H1 (cell line): ENCODE measurements around the gene MRPL33. TPM values are rescaled to one million over a fixed set of nuclear protein-coding genes. Genes with fewer than 3 reads are reported as not detected.

Experiments used
- CTCF ChIA-PET: fragments of 300-600 bp; sonication (Branson Sonifier 250); formaldehyde crosslinking; loops from one replicate; lab custom pipeline; 2021; ENCODE audit not compliant: partially characterized antibody; lab: Charles Lee
- POLR2A ChIA-PET: fragments of 300-600 bp; sonication (Branson Sonifier 250); formaldehyde crosslinking; loops from one replicate; lab custom pipeline; 2021; ENCODE audit warnings: inconsistent platforms; ENCODE audit not compliant: partially characterized antibody; lab: Charles Lee
- DNase-seq, 2 experiments: peaks; one replicate each; pipeline versions ENCODE4 v3.0.0 to v3.0.0-alpha.2; 2010 to 2022; ENCODE audit warnings: low spot score in 2 of 2, low read depth in 1 of 2, mixed read lengths in 1 of 2
- FAIRE-seq: peaks from 2 replicates; lab custom pipeline; 2011; peaks lifted over from hg19 to GRCh38; lab: Jason Lieb, UNC
- H2AFZ ChIP-seq: 2 replicates; pipeline ENCODE4 v1.8.1; 2012; ENCODE audit warnings: low read length, inconsistent platforms
- H2AK5ac ChIP-seq: 2 replicates; pipeline ENCODE4 v1.6.1; 2013; ENCODE audit warnings: low read depth, low read length
- H2BK120ac ChIP-seq: replicated peaks from 2 replicates; pipeline ENCODE3; 2013; ENCODE audit warnings: low read depth, low read length, inconsistent platforms
- H2BK12ac ChIP-seq: 2 replicates; pipeline ENCODE4 v1.6.1; 2013; ENCODE audit warnings: low read depth, low read length
- H2BK15ac ChIP-seq: 2 replicates; pipeline ENCODE4 v1.6.1; 2013; ENCODE audit warnings: low read length
- H2BK20ac ChIP-seq: 2 replicates; pipeline ENCODE4 v1.6.1; 2013; ENCODE audit warnings: low read length
- H2BK5ac ChIP-seq: 2 replicates; pipeline ENCODE4 v1.6.1; 2013; ENCODE audit warnings: low read depth, low read length
- H3K14ac ChIP-seq: 2 replicates; pipeline ENCODE4 v1.6.1; 2013; ENCODE audit warnings: inconsistent platforms; ENCODE audit not compliant: insufficient read length
- H3K18ac ChIP-seq: 2 replicates; pipeline ENCODE4 v1.6.1; 2013; ENCODE audit warnings: low read length; ENCODE audit errors: extremely low read depth
- H3K23ac ChIP-seq: 2 replicates; pipeline ENCODE4 v1.6.1; 2013; ENCODE audit warnings: inconsistent platforms; ENCODE audit not compliant: insufficient read length
- H3K23me2 ChIP-seq: 2 replicates; pipeline ENCODE4 v1.6.1; 2013; ENCODE audit warnings: low read depth, low read length
- H3K27ac ChIP-seq: 2 replicates; pipeline ENCODE4 v1.6.1; 2011; ENCODE audit warnings: low read depth, low read length, inconsistent platforms
- H3K27me3 ChIP-seq, 4 experiments: replicated peaks in 1 of 4; 1 replicate in 1 of 4; 2 replicates in 3 of 4; pipeline versions ENCODE4 v1.6.1 to v1.8.1; 2011 to 2013; ENCODE audit warnings: low read length in 3 of 4, mild to moderate bottlenecking in 3 of 4, inconsistent platforms in 2 of 4, mixed read lengths in 2 of 4, moderate library complexity in 1 of 4; ENCODE audit not compliant: control insufficient read depth in 3 of 4, insufficient read depth in 3 of 4; ENCODE audit errors: extremely low read depth in 1 of 4
- H3K36me3 ChIP-seq, 4 experiments: 2 replicates each; pipeline versions ENCODE4 v1.6.1 to v1.8.1; 2011 to 2013; ENCODE audit warnings: mild to moderate bottlenecking in 4 of 4, low read length in 3 of 4, moderate library complexity in 2 of 4, control low read depth in 1 of 4, inconsistent platforms in 1 of 4; ENCODE audit not compliant: insufficient read depth in 4 of 4, control insufficient read depth in 2 of 4
- H3K4ac ChIP-seq: replicated peaks from 2 replicates; pipeline ENCODE3; 2013; ENCODE audit warnings: low read length, low read depth, mixed read lengths, inconsistent platforms; ENCODE audit not compliant: insufficient read length
- H3K4me1 ChIP-seq, 4 experiments: replicated peaks in 1 of 4; 1 replicate in 1 of 4; 2 replicates in 3 of 4; pipeline versions ENCODE4 v1.6.1 to v1.8.1; 2011 to 2013; ENCODE audit warnings: low read length in 3 of 4, inconsistent platforms in 2 of 4, mixed read lengths in 1 of 4; ENCODE audit not compliant: insufficient read depth in 4 of 4, control insufficient read depth in 3 of 4
- H3K4me2 ChIP-seq, 2 experiments: 2 replicates each; pipeline versions ENCODE4 v1.6.1 to v1.8.1; 2011 to 2013; ENCODE audit warnings: low read depth in 2 of 2, low read length in 2 of 2, control low read depth in 1 of 2, inconsistent platforms in 1 of 2, mild to moderate bottlenecking in 1 of 2; ENCODE audit not compliant: insufficient read depth in 1 of 2
- H3K4me3 ChIP-seq, 4 experiments: fragments of 200-600, 300-600 bp in 1 of 4; sonication (generic), shearing (Covaris generic), sonication (Bioruptor Twin) in 1 of 4; 2 replicates each; pipeline versions ENCODE4 v1.5.1 to v1.8.1; 2011 to 2016; ENCODE audit warnings: low read length in 4 of 4, low read depth in 3 of 4, control low read depth in 2 of 4, inconsistent platforms in 2 of 4, mild to moderate bottlenecking in 2 of 4, mixed read lengths in 1 of 4, moderate library complexity in 1 of 4; ENCODE audit not compliant: insufficient read depth in 2 of 4; ENCODE audit errors: extremely low read depth in 1 of 4
- H3K56ac ChIP-seq: replicated peaks from 2 replicates; pipeline ENCODE3; 2013; ENCODE audit warnings: low read depth, mild to moderate bottlenecking, mixed read lengths, low read length, inconsistent platforms; ENCODE audit not compliant: insufficient read length
- H3K79me1 ChIP-seq: 2 replicates; pipeline ENCODE4 v1.6.1; 2013; ENCODE audit warnings: low read depth, low read length, control low read depth
- H3K79me2 ChIP-seq, 2 experiments: 2 replicates each; pipeline versions ENCODE4 v1.6.1 to v1.8.1; 2012 to 2013; ENCODE audit warnings: low read length in 2 of 2, mild to moderate bottlenecking in 2 of 2, inconsistent platforms in 1 of 2; ENCODE audit not compliant: insufficient read depth in 2 of 2, control insufficient read depth in 1 of 2
- H3K9ac ChIP-seq, 4 experiments: replicated peaks in 1 of 4; 1 replicate in 1 of 4; 2 replicates in 3 of 4; pipeline versions ENCODE4 v1.6.1 to v1.8.1; 2011 to 2013; ENCODE audit warnings: low read depth in 3 of 4, low read length in 3 of 4, control low read depth in 2 of 4, mild to moderate bottlenecking in 2 of 4, moderate library complexity in 2 of 4, inconsistent platforms in 1 of 4; ENCODE audit errors: extremely low read depth in 1 of 4
- H3K9me3 ChIP-seq, 2 experiments: 2 replicates each; pipeline versions ENCODE4 v1.6.1 to v1.8.1; 2012 to 2013; ENCODE audit warnings: mild to moderate bottlenecking in 2 of 2, moderate library complexity in 2 of 2, control low read depth in 1 of 2, inconsistent platforms in 1 of 2, low read depth in 1 of 2, low read length in 1 of 2, mixed read lengths in 1 of 2; ENCODE audit not compliant: insufficient read depth in 2 of 2
- H4K20me1 ChIP-seq, 2 experiments: replicated peaks in 1 of 2; 2 replicates each; pipeline versions ENCODE3 to v1.8.1; 2011 to 2013; ENCODE audit warnings: inconsistent platforms in 2 of 2, low read length in 2 of 2, mild to moderate bottlenecking in 1 of 2; ENCODE audit not compliant: insufficient read depth in 2 of 2, control insufficient read depth in 1 of 2
- H4K5ac ChIP-seq: 2 replicates; pipeline ENCODE4 v1.6.1; 2013; ENCODE audit warnings: low read length, low read depth, mixed read lengths, inconsistent platforms; ENCODE audit not compliant: insufficient read length
- H4K8ac ChIP-seq: 2 replicates; pipeline ENCODE4 v1.8.0; 2013; ENCODE audit warnings: mild to moderate bottlenecking, moderate library complexity, low read length, inconsistent platforms; ENCODE audit not compliant: insufficient read depth; ENCODE audit errors: extremely low read depth
- H4K91ac ChIP-seq: replicated peaks from 2 replicates; pipeline ENCODE3; 2013; ENCODE audit warnings: low read length, mixed read lengths, inconsistent platforms; ENCODE audit not compliant: insufficient read length
- BCL11A ChIP-seq, 2 experiments: IDR thresholded peaks; one replicate each; pipeline ENCODE4 v1.6.1; 2011; ENCODE audit warnings: low read depth in 2 of 2, low read length in 2 of 2, mild to moderate bottlenecking in 2 of 2
- CHD1 ChIP-seq: IDR thresholded peaks from 2 replicates; pipeline ENCODE4 v1.6.1; 2012; ENCODE audit warnings: low read depth, low read length, improper control_type of control experiment
- CREB1 ChIP-seq: IDR thresholded peaks from 2 replicates; pipeline ENCODE4 v1.6.1; 2012; ENCODE audit warnings: inconsistent platforms
- EP300 ChIP-seq, 2 experiments: IDR thresholded peaks; 1 replicate in 1 of 2; 2 replicates in 1 of 2; pipeline ENCODE4 v1.6.1; 2011 to 2012; ENCODE audit warnings: low read depth in 2 of 2, low read length in 2 of 2, mild to moderate bottlenecking in 2 of 2, borderline replicate concordance in 1 of 2, inconsistent platforms in 1 of 2, moderate library complexity in 1 of 2
- JUN ChIP-seq: IDR thresholded peaks from 2 replicates; pipeline ENCODE4 v1.6.1; 2011; ENCODE audit warnings: low read depth, mild to moderate bottlenecking, improper control_type of control experiment, low read length
- KDM4A ChIP-seq: IDR thresholded peaks from one replicate; pipeline ENCODE4 v1.7.1; 2012; ENCODE audit warnings: low read depth, mild to moderate bottlenecking, moderate library complexity, low read length, inconsistent platforms; ENCODE audit not compliant: severe bottlenecking
- NRF1 ChIP-seq: IDR thresholded peaks from 2 replicates; pipeline ENCODE4 v1.6.1; 2011; ENCODE audit warnings: mild to moderate bottlenecking, low read depth, low read length, improper control_type of control experiment
- POLR2A ChIP-seq, 2 experiments: IDR thresholded peaks; 1 replicate in 1 of 2; 2 replicates in 1 of 2; pipeline ENCODE4 v1.6.1; 2011; ENCODE audit warnings: low read depth in 2 of 2, low read length in 2 of 2, mild to moderate bottlenecking in 2 of 2; ENCODE audit errors: control extremely low read depth in 1 of 2
- RFX5 ChIP-seq: IDR thresholded peaks from 2 replicates; pipeline ENCODE4 v1.6.1; 2011; ENCODE audit warnings: low read depth, low read length, improper control_type of control experiment, borderline replicate concordance
- SIX5 ChIP-seq: IDR thresholded peaks from 2 replicates; pipeline ENCODE4 v1.6.1; 2011; ENCODE audit warnings: mild to moderate bottlenecking, low read depth, low read length
- TAF1 ChIP-seq: IDR thresholded peaks from 2 replicates; pipeline ENCODE4 v1.6.1; 2011; ENCODE audit warnings: mild to moderate bottlenecking, low read depth, low read length
- TAF7 ChIP-seq: optimal IDR thresholded peaks from 2 replicates; pipeline ENCODE3; 2011; ENCODE audit warnings: low read depth, mild to moderate bottlenecking, inconsistent platforms, low read length, moderate library complexity, borderline replicate concordance
- TBP ChIP-seq: IDR thresholded peaks from 2 replicates; pipeline ENCODE4 v1.6.1; 2011; ENCODE audit warnings: low read depth, low read length, improper control_type of control experiment
- TCF12 ChIP-seq: IDR thresholded peaks from 2 replicates; pipeline ENCODE4 v1.6.1; 2011; ENCODE audit warnings: low read depth, mild to moderate bottlenecking, low read length
- WGBS, 2 experiments: shearing (Covaris generic) in 1 of 2; methylation state at CpG; one replicate each; pipeline versions ENCODE4 v1.1.6 to v1.1.7; 2013 to 2015; ENCODE audit warnings: low lambda C conversion rate in 2 of 2, mixed read lengths in 2 of 2, inconsistent platforms in 1 of 2, low coverage in 1 of 2, missing lambda C conversion rate in 1 of 2; ENCODE audit not compliant: insufficient replicate concordance in 2 of 2, insufficient coverage in 1 of 2, insufficient read length in 1 of 2; ENCODE audit errors: extremely low coverage in 1 of 2, missing lambda C conversion rate in 1 of 2; 5-methylcytosine and 5-hydroxymethylcytosine counted together
- polyA plus RNA-seq, 7 experiments: library from polyadenylated mRNA; depleted of rRNA in 3 of 7; stranded (reverse) in 5 of 7; unstranded in 2 of 7; fragments of >200 nt in 5 of 7; fragments of 200-250 nt in 2 of 7; gene quantifications; 1 replicate in 5 of 7; 2 replicates in 1 of 7; 4 replicates in 1 of 7; pipeline versions ENCODE4 v1.2.1 to v1.2.3, GENCODE V29; 2011 to 2013; ENCODE audit warnings: missing spikeins in 2 of 7, mixed read lengths in 2 of 7
- total RNA-seq: library from RNA; stranded (reverse); fragmentation: NEBNext Ultra II Directional; extraction: Animal tissue kit (Norgen Biotek cat#: 25700); gene quantifications from 2 replicates; pipeline ENCODE4 v1.2.1, GENCODE V29; 2021

The MRPL33 gene
- total and polyA plus RNA-seq, 2 of the 8 experiments (the other 6 are each of a cell fraction or from before 2014, with no cell fraction given), result 24.3 to 62.9 TPM

GRCh38 chr2:27746325-27746724 is 25.2 kb upstream of the MRPL33 start:
- H3K18ac ChIP-seq, result no peak overlapping the region; the same call in 1 of the 2 replicates
- no peak overlapping the region for H4K91ac ChIP-seq
- no peaks in the 10 kb centered on the region for H3K79me1 ChIP-seq
- H3K9me3 ChIP-seq, result peaks cover 0 to 5% of the 10 kb centered on the region in 2 experiments; a peak in 1 of 4 replicates
- H3K36me3 ChIP-seq, result no peaks in the 10 kb centered on the region
- no peak overlapping the region for H3K4ac ChIP-seq
- H3K79me2 ChIP-seq, result no peaks in the 10 kb centered on the region
- no peak overlapping the region for H3K14ac ChIP-seq
- no peak overlapping the region for H3K9ac ChIP-seq
- CTCF ChIA-PET, result no interaction called here
- H2BK120ac ChIP-seq, result no peak overlapping the region
- H3K4me1 ChIP-seq, result peaks cover 0 to 2% (median under 1%) of the 10 kb centered on the region in 4 experiments; a peak in 5 of 7 replicates
- H3K27me3 ChIP-seq, result no peaks in the 10 kb centered on the region; a peak in 1 of 7 replicates
- H2BK5ac ChIP-seq, result no peak overlapping the region
- no peak overlapping the region for H2BK20ac ChIP-seq
- no peak overlapping the region for H3K4me3 ChIP-seq
- no peaks in the 10 kb centered on the region for H3K23me2 ChIP-seq
- H3K56ac ChIP-seq, result no peak overlapping the region
- DNase-seq (no peak), FAIRE-seq (no peak)
- H4K5ac ChIP-seq, result no peak overlapping the region
- H2BK15ac ChIP-seq, result no peak overlapping the region
- POLR2A ChIA-PET, result interaction anchor here (0.7 kb wide), 1 partner anchor 546 kb away, joined by 3 read pairs; no protein-coding TSS in a partner anchor
- no peak overlapping the region for H3K23ac ChIP-seq
- WGBS, 2 experiments, result 93% methylated on average over 2 of the region's 2 CpGs; no CpG with 5 or more reads in 1 of the 2 experiments
- no peak overlapping the region for H3K4me2 ChIP-seq
- H2BK12ac ChIP-seq, result no peak overlapping the region
- no peak overlapping the region for H2AK5ac ChIP-seq
- H4K8ac ChIP-seq, result no peak overlapping the region
- no peaks in the 10 kb centered on the region for H4K20me1 ChIP-seq
- H2AFZ ChIP-seq, result no peak overlapping the region
- no peak overlapping the region for H3K27ac ChIP-seq
- no peak for TF ChIP-seq CREB1
- no peak for TF ChIP-seq EP300 (IDR thresholded peaks at IDR 0.05; ENCODE audit: borderline replicate concordance in 1 of 2, low read depth in 2 of 2, low read length in 2 of 2)
- no peak for TF ChIP-seq TCF12
- TF ChIP-seq SIX5, result no peak
- no peak for TF ChIP-seq TAF7
- TF ChIP-seq TBP, result no peak
- no peak for TF ChIP-seq CHD1
- TF ChIP-seq NRF1, result no peak
- no peak for TF ChIP-seq BCL11A (IDR thresholded peaks at IDR 0.05; ENCODE audit: low read depth in 2 of 2, low read length in 2 of 2)
- no peak for TF ChIP-seq RFX5
- no peak for TF ChIP-seq POLR2A (IDR thresholded peaks at IDR 0.05; ENCODE audit: control extremely low read depth in 1 of 2, low read depth in 2 of 2, low read length in 2 of 2)
- TF ChIP-seq JUN, result no peak
- TF ChIP-seq TAF1, result no peak
- TF ChIP-seq KDM4A, result no peak
